ENCODE results near the gene C1QA. TPM values are rescaled to one million over a fixed set of nuclear protein-coding genes. Genes with fewer than 3 reads are reported as not detected.

Gene C1QA
- total RNA-seq, 2 donors from 2014 or later, result 29.7 to 68.0 TPM

DNA sequence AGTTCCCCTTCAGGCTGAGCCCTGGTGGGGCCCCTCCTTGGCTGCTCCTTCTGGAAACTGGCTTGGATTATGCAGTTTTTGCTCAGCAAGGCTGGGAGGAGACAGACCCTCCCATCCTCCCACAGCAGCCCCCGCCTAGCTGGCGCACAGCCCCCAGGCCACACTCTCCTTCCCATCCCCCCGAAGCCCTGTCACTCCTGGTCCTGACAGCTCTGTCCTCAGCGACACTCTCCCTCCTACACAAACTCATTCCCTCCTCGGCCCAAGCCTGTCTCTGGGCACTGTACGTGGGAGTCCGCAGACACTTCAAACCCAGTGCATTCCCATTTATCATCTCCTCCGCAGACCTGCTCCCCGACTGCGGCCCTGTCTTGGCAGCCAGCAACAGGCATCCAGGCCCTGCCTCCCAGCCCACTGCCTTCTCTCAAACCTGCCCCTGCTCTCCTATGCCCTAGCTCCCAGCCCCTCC lies 49.2 kb downstream of the C1QA start:
- Histone ChIP-seq H3K4me3 (no peak overlapping the region), H3K27me3 (no peaks in the 10 kb centered on the region), H3K27ac (no peak overlapping the region), H3K4me1 (no peaks in the 10 kb centered on the region), H3K36me3 (replicated peaks in 1 of 2; ENCODE audit: insufficient read depth in 1 of 2, low read depth in 2 of 2) (no peaks in the 10 kb centered on the region), H3K9me3 (no peaks in the 10 kb centered on the region)
- ATAC-seq (no peak), DNase-seq (no peak)
- intact Hi-C loops (cut with DNase I), result no loop called here
- no peak for TF ChIP-seq POLR2A (IDR thresholded peaks at IDR 0.05)
- 61 to 64% methylated on average over 10 of the region's 10 CpGs for WGBS, 2 donors

DNA sequence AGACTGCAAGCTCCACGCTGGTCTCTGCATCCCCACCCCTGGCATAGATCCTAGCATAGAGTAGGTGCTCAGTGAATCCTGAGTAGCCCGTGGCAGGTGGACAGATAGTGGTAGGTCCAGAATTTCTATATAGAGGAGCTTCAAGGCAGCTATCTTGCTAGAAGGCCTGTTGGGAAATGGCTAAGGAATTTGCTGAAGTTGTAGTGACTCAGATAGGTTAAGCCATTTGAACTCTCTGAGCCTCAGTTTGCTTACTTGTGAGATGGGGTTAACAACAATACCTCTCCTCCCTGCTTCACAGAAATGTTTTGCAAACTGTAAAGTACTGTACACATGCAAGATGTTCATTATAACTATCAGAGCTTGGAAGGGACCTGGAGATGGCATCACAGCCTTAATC lies 50.8 kb downstream of the C1QA start:
- no peaks in the 10 kb centered on the region for H3K4me1 ChIP-seq
- H3K27me3 ChIP-seq, result no peaks in the 10 kb centered on the region
- ATAC-seq, result no peak
- no peaks in the 10 kb centered on the region for H3K9me3 ChIP-seq
- intact Hi-C loops (cut with DNase I), result no loop called here
- TF ChIP-seq, protein P1, sequence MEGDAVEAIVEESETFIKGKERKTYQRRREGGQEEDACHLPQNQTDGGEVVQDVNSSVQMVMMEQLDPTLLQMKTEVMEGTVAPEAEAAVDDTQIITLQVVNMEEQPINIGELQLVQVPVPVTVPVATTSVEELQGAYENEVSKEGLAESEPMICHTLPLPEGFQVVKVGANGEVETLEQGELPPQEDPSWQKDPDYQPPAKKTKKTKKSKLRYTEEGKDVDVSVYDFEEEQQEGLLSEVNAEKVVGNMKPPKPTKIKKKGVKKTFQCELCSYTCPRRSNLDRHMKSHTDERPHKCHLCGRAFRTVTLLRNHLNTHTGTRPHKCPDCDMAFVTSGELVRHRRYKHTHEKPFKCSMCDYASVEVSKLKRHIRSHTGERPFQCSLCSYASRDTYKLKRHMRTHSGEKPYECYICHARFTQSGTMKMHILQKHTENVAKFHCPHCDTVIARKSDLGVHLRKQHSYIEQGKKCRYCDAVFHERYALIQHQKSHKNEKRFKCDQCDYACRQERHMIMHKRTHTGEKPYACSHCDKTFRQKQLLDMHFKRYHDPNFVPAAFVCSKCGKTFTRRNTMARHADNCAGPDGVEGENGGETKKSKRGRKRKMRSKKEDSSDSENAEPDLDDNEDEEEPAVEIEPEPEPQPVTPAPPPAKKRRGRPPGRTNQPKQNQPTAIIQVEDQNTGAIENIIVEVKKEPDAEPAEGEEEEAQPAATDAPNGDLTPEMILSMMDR (IDR thresholded peaks at IDR 0.05), result no peak
- no peak for TF ChIP-seq POLR2A (IDR thresholded peaks at IDR 0.05)
- no peak for DNase-seq
- H3K4me3 ChIP-seq, result no peak overlapping the region
- H3K36me3 ChIP-seq (replicated peaks in 1 of 2; ENCODE audit: insufficient read depth in 1 of 2, low read depth in 2 of 2), result no peaks in the 10 kb centered on the region
- H3K27ac ChIP-seq, result no peak overlapping the region
- 81 to 83% methylated on average over 2 of the region's 2 CpGs for WGBS, 2 donors

DNA sequence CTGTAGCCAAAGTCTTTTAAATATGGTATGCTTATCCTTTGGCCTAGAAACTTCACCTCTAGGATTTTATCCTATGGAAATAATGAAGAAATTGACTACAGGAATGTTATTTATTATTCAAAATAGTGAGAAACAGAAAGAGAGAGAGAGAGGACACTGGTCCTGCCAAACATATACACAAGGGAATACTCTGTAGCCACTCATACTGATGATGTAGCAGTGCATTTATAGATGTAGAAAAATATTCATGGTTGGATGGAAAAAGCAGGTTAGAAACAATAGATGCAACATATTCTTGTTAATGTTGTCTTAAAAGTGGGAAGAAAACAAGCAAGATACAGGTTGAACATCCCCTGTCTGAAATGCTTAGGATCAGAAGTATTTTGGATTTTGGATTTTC lies 52.0 kb downstream of the C1QA start:
- no peak for ATAC-seq

More for the DNA sequence above, 52.0 kb downstream of the C1QA start:
- no peak for DNase-seq
- no peaks in the 10 kb centered on the region for H3K36me3 ChIP-seq (replicated peaks in 1 of 2; ENCODE audit: insufficient read depth in 1 of 2, low read depth in 2 of 2)
- H3K4me3 ChIP-seq, result no peak overlapping the region
- H3K9me3 ChIP-seq, result no peaks in the 10 kb centered on the region
- H3K4me1 ChIP-seq, result no peaks in the 10 kb centered on the region
- H3K27me3 ChIP-seq, result no peaks in the 10 kb centered on the region
- intact Hi-C loops (cut with DNase I), result no loop called here
- H3K27ac ChIP-seq, result no peak overlapping the region
- no peak for TF ChIP-seq POLR2A (IDR thresholded peaks at IDR 0.05)
- TF ChIP-seq, protein P1 (IDR thresholded peaks at IDR 0.05), result no peak

Small RNA genes lying within 50 kb of the gene (microRNA-seq; reads per million reads assigned to microRNA genes)
- gene MIR6127 (ENCODE audit: borderline number of aligned reads in 2 of 2, borderline replicate concordance in 2 of 2), result 0 reads per million in 2 donors

Small RNA genes lying within 50 kb of the gene (small RNA-seq; reads per million reads assigned to genes)
- not detected for gene MIR6127

Other genes starting within 250 kb of the C1QA start
- gene ZBTB40, start 184.8 kb upstream of the C1QA start, total RNA-seq, result 10 to 100 TPM; 11.2 to 20.1 TPM
- gene EPHA8, start 73.1 kb upstream of the C1QA start, total RNA-seq, result under 1 TPM; 0.52 to 0.66 TPM
- 100 to 1,000 TPM in 1 of 2 donors, 10 to 100 TPM in 1; 54.7 to 103 TPM for gene C1QC, start 7.0 kb downstream of the C1QA start, total RNA-seq
- gene C1QB, start 16.6 kb downstream of the C1QA start, total RNA-seq, result 10 to 100 TPM; 73.9 to 85.4 TPM
- 1 to 10 TPM; 2.9 to 7.9 TPM for gene EPHB2, start 74.2 kb downstream of the C1QA start, total RNA-seq